H1 (cell line): ENCODE measurements around the gene CRABP1.

Experiments
- ATF2 ChIP-seq: IDR thresholded peaks from 2 replicates; pipeline ENCODE4 v1.6.1; 2012; ENCODE audit warnings: low read length, inconsistent platforms
- BRCA1 ChIP-seq: IDR thresholded peaks from 2 replicates; pipeline ENCODE4 v1.6.1; 2012; ENCODE audit warnings: low read depth, low read length, improper control_type of control experiment
- CEBPB ChIP-seq: IDR thresholded peaks from 2 replicates; pipeline ENCODE4 v1.6.1; 2012; ENCODE audit warnings: low read depth, low read length
- EP300 ChIP-seq, 2 experiments: IDR thresholded peaks; 1 replicate in 1 of 2; 2 replicates in 1 of 2; pipeline ENCODE4 v1.6.1; 2011 to 2012; ENCODE audit warnings: low read depth in 2 of 2, low read length in 2 of 2, mild to moderate bottlenecking in 2 of 2, borderline replicate concordance in 1 of 2, inconsistent platforms in 1 of 2, moderate library complexity in 1 of 2
- EZH2 ChIP-seq: fragments of 200-600 bp; sonication (generic); IDR thresholded peaks from 2 replicates; pipeline ENCODE4 v1.7.1; 2012; ENCODE audit warnings: low read depth, mild to moderate bottlenecking, moderate library complexity, low read length, inconsistent platforms; ENCODE audit not compliant: severe bottlenecking
- GABPA ChIP-seq: IDR thresholded peaks from 2 replicates; pipeline ENCODE4 v1.6.1; 2011; ENCODE audit warnings: mild to moderate bottlenecking, low read length, moderate library complexity, borderline replicate concordance; ENCODE audit not compliant: insufficient read depth
- JUND ChIP-seq: IDR thresholded peaks from 2 replicates; pipeline ENCODE4 v1.6.1; 2011; ENCODE audit warnings: mild to moderate bottlenecking, improper control_type of control experiment, low read length
- KDM5A ChIP-seq: fragments of 200-600 bp; IDR thresholded peaks from 2 replicates; pipeline ENCODE4 v1.7.1; 2012; ENCODE audit warnings: mild to moderate bottlenecking, low read length, inconsistent platforms, mixed read lengths
- MAX ChIP-seq: IDR thresholded peaks from 2 replicates; pipeline ENCODE4 v1.6.1; 2012; ENCODE audit warnings: inconsistent platforms
- POLR2A ChIP-seq, 2 experiments: IDR thresholded peaks; 1 replicate in 1 of 2; 2 replicates in 1 of 2; pipeline ENCODE4 v1.6.1; 2011; ENCODE audit warnings: low read depth in 2 of 2, low read length in 2 of 2, mild to moderate bottlenecking in 2 of 2; ENCODE audit errors: control extremely low read depth in 1 of 2
- POLR2AphosphoS5 ChIP-seq: IDR thresholded peaks from 2 replicates; pipeline ENCODE4 v1.6.1; 2011; ENCODE audit warnings: low read depth, low read length
- TF ChIP-seq, protein P1 (sequence below), 3 experiments: IDR thresholded peaks; 1 replicate in 2 of 3; 2 replicates in 1 of 3; pipeline versions ENCODE4 v1.5.1 to v1.6.1; 2011; ENCODE audit warnings: low read length in 3 of 3, mild to moderate bottlenecking in 3 of 3, inconsistent platforms in 2 of 3, low read depth in 1 of 3, moderate library complexity in 1 of 3; ENCODE audit not compliant: insufficient read depth in 1 of 3; ENCODE audit errors: control extremely low read depth in 1 of 3

DNA sequence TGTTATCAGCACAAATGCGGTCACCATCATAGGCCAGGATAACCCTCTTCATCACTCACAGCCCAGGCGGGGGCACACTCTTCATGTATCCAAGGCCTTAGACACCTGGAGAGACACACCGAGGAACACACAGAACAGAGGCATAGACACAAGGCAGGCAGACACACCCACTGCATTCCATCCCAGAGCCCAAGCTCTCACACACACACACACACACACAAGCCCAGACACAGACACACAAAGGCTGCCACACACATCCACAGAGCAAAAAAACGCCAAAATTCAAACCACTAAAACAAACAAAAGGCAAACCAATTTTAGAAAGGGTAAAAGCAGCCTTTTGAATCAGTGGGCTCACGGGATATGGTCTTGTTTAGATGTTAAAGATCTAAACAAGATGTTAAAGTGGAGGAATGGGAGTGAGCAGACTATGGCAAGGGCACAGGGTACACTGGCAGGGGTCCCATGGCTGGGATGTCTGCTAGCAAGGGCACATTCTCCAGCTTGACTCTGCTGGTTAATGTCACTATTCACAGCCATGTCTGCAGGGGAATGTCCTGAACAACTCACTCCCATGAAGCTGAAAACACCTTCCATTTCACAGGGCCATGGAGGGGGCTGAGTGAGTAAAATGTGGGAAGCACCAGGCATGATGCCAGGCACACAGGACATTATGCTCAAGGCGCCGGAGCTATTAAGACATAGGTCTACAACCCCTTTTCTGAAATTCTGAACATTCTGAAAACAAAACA is 14.9 kb upstream of the CRABP1 start:
- TF ChIP-seq, protein P1, sequence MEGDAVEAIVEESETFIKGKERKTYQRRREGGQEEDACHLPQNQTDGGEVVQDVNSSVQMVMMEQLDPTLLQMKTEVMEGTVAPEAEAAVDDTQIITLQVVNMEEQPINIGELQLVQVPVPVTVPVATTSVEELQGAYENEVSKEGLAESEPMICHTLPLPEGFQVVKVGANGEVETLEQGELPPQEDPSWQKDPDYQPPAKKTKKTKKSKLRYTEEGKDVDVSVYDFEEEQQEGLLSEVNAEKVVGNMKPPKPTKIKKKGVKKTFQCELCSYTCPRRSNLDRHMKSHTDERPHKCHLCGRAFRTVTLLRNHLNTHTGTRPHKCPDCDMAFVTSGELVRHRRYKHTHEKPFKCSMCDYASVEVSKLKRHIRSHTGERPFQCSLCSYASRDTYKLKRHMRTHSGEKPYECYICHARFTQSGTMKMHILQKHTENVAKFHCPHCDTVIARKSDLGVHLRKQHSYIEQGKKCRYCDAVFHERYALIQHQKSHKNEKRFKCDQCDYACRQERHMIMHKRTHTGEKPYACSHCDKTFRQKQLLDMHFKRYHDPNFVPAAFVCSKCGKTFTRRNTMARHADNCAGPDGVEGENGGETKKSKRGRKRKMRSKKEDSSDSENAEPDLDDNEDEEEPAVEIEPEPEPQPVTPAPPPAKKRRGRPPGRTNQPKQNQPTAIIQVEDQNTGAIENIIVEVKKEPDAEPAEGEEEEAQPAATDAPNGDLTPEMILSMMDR (IDR thresholded peaks at IDR 0.05; ENCODE audit: control extremely low read depth in 1 of 3, insufficient read depth in 1 of 3, low read depth in 1 of 3, low read length in 3 of 3) = no peak
- no peak for TF ChIP-seq BRCA1
- TF ChIP-seq MAX = no peak
- TF ChIP-seq EZH2 = no peak
- no peak for TF ChIP-seq GABPA
- TF ChIP-seq POLR2A (IDR thresholded peaks at IDR 0.05; ENCODE audit: control extremely low read depth in 1 of 2, low read depth in 2 of 2, low read length in 2 of 2) = no peak
- TF ChIP-seq JUND = no peak
- no peak for TF ChIP-seq KDM5A
- TF ChIP-seq CEBPB = no peak
- no peak for TF ChIP-seq EP300 (IDR thresholded peaks at IDR 0.05; ENCODE audit: borderline replicate concordance in 1 of 2, low read depth in 2 of 2, low read length in 2 of 2)
- TF ChIP-seq ATF2 = no peak
- no peak for TF ChIP-seq POLR2AphosphoS5
